HCT116 (cell line): ENCODE results near the gene EP300.

Experiments
- CBX3 ChIP-seq: IDR thresholded peaks from 2 replicates; pipeline ENCODE4 v1.6.1; 2012; ENCODE audit warnings: low read depth
- CTCF ChIP-seq, 3 experiments: fragments of 200-600 bp in 1 of 3; sonication (generic) in 1 of 3; IDR thresholded peaks in 2 of 3; conservative IDR thresholded peaks in 1 of 3; 2 replicates each; pipeline ENCODE4 v1.5.1; 2012 to 2017; ENCODE audit warnings: low read depth in 2 of 3, low read length in 2 of 3, antibody characterized with exemption in 1 of 3, borderline replicate concordance in 1 of 3, control low read depth in 1 of 3, mild to moderate bottlenecking in 1 of 3, mixed read lengths in 1 of 3, mixed run types in 1 of 3, moderate library complexity in 1 of 3; ENCODE audit not compliant: insufficient read depth in 1 of 3
- EGR1 ChIP-seq: IDR thresholded peaks from 2 replicates; pipeline ENCODE4 v1.6.1; 2012; ENCODE audit warnings: low read depth
- POLR2A ChIP-seq: IDR thresholded peaks from 2 replicates; pipeline ENCODE4 v1.7.0; 2011; ENCODE audit warnings: borderline replicate concordance; ENCODE audit not compliant: insufficient read depth, insufficient read length; ENCODE audit errors: extremely low read depth
- SIN3A ChIP-seq: IDR thresholded peaks from 2 replicates; pipeline ENCODE4 v1.6.1; 2012; ENCODE audit warnings: low read depth
- TF ChIP-seq, protein P1 (sequence below): IDR thresholded peaks from 2 replicates; pipeline ENCODE4 v1.6.1; 2012

GRCh38 chr22:41171996-41172395, 79.6 kb downstream of the EP300 start:
- TF ChIP-seq CTCF (IDR thresholded peaks at IDR 0.05 in 2 of 3, conservative IDR thresholded peaks at IDR 0.05 in 1 of 3; ENCODE audit: borderline replicate concordance in 1 of 3, insufficient read depth in 1 of 3, low read depth in 2 of 3, low read length in 2 of 3) (no peak), EGR1 (no peak), POLR2A (no peak), SIN3A (no peak), CBX3 (no peak)
- TF ChIP-seq, protein P1, sequence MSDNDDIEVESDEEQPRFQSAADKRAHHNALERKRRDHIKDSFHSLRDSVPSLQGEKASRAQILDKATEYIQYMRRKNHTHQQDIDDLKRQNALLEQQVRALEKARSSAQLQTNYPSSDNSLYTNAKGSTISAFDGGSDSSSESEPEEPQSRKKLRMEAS = no peak
